Tibial nerve (tissue), 4 donors: ENCODE measurements around the gene IP6K1. TPM values are rescaled to one million over a fixed set of nuclear protein-coding genes. Genes with fewer than 3 reads are reported as not detected.
"Not testable (repeated sequence)": the region's sequence is repeated elsewhere in the genome, so short reads cannot be mapped to it uniquely, and the experiment has no call there.

ENCODE experiments used
- DNase-seq, 2 donors: peaks; one replicate each; pipeline ENCODE4 v3.0.0-alpha.2; 2019; ENCODE audit warnings: low spot score in 2 of 2
- H3K27ac ChIP-seq, 4 donors: fragments of 200-600 bp; sonication (generic) in 3 of 4; one replicate each; pipeline ENCODE4 v1.5.1; 2017 to 2019; ENCODE audit warnings: mild to moderate bottlenecking in 1 of 4
- H3K27me3 ChIP-seq, 2 donors: fragments of 200-600 bp; sonication (generic) in 1 of 2; one replicate each; pipeline versions ENCODE4 v1.5.1 to v1.6.0; 2017 to 2019
- H3K36me3 ChIP-seq, 3 donors: fragments of 200-600 bp; sonication (generic); one replicate each; pipeline ENCODE4 v1.5.1; 2018 to 2019
- H3K4me1 ChIP-seq, 4 donors: fragments of 200-600 bp; sonication (generic) in 3 of 4; one replicate each; pipeline ENCODE4 v1.5.1; 2017 to 2019
- H3K4me3 ChIP-seq, 4 donors: fragments of 200-600 bp; sonication (generic) in 3 of 4; one replicate each; pipeline ENCODE4 v1.5.1; 2017 to 2019; ENCODE audit warnings: mild to moderate bottlenecking in 1 of 4, moderate library complexity in 1 of 4
- H3K9me3 ChIP-seq, 4 donors: fragments of 200-600 bp; sonication (generic) in 3 of 4; one replicate each; pipeline ENCODE4 v1.5.1; 2017 to 2019
- CTCF ChIP-seq, 5 experiments: fragments of 200-600 bp in 3 of 5; fragments of 450-650 bp in 2 of 5; sonication (generic) in 3 of 5; IDR thresholded peaks; one replicate each; pipeline ENCODE4 v1.5.1; 2016 to 2019; ENCODE audit warnings: antibody characterized with exemption in 5 of 5, mild to moderate bottlenecking in 3 of 5, moderate library complexity in 2 of 5
- EP300 ChIP-seq, 2 donors: sonication (generic); formaldehyde crosslinking; IDR thresholded peaks; one replicate each; pipeline ENCODE4 v1.6.1; 2017; ENCODE audit warnings: antibody characterized with exemption in 2 of 2, mild to moderate bottlenecking in 1 of 2
- POLR2A ChIP-seq, 2 donors: fragments of 450-650 bp; IDR thresholded peaks; one replicate each; pipeline ENCODE4 v1.6.1; 2017; ENCODE audit warnings: antibody characterized with exemption in 2 of 2, mild to moderate bottlenecking in 2 of 2, moderate library complexity in 2 of 2
- WGBS, 2 donors: methylation state at CpG; one replicate each; pipeline ENCODE4 v1.1.5; 2018; 5-methylcytosine and 5-hydroxymethylcytosine counted together
- total RNA-seq, 4 donors: library from RNA; depleted of rRNA; stranded (reverse); fragments of >200 nt; gene quantifications; one replicate each; pipeline ENCODE4 v1.1.0, GENCODE V29; 2016

The IP6K1 gene
- total RNA-seq, 4 donors from 2014 or later, result 43.2 to 77.5 (median 50.7) TPM

GRCh38 chr3:49787536-49787935 lies 1.2 kb upstream of the IP6K1 start:
- TF ChIP-seq POLR2A (IDR thresholded peaks at IDR 0.05), result no peak
- no peak for TF ChIP-seq EP300 (IDR thresholded peaks at IDR 0.05)
- TF ChIP-seq CTCF (IDR thresholded peaks at IDR 0.05), result no peak
- 82 to 84% methylated on average over 5 of the region's 5 CpGs for WGBS, 2 donors
- Histone ChIP-seq H3K9me3 (no peaks in the 10 kb centered on the region), H3K27me3 (no peaks in the 10 kb centered on the region), H3K4me1 (peaks cover 0 to 37% (median 23%) of the 10 kb centered on the region in 4 donors), H3K27ac (peak overlapping the region in 2 of 4 donors; percentile 96 to 99), H3K4me3 (no peak overlapping the region), H3K36me3 (peaks cover 0 to 8% (median 0%) of the 10 kb centered on the region in 3 donors)
- no peak for DNase-seq

- H3K9me3 ChIP-seq, result no peaks in the 10 kb centered on the region
- H3K36me3 ChIP-seq, result peaks cover 0 to 12% (median 0%) of the 10 kb centered on the region in 3 donors
- H3K4me1 ChIP-seq, result peaks cover 0 to 41% (median 23%) of the 10 kb centered on the region in 4 donors
- no peak for DNase-seq
- 72 to 80% methylated on average over 3 of the region's 3 CpGs for WGBS, 2 donors
- H3K27me3 ChIP-seq, result no peaks in the 10 kb centered on the region
- TF ChIP-seq EP300 (IDR thresholded peaks at IDR 0.05) (no peak), POLR2A (IDR thresholded peaks at IDR 0.05) (no peak), CTCF (IDR thresholded peaks at IDR 0.05) (no peak)
- peak overlapping the region in 3 of 4 donors; percentile 95 to 97 (median 96) for H3K4me3 ChIP-seq
- peak overlapping the region; percentile 96 to 99 (median 98) for H3K27ac ChIP-seq
These were observed 781 bp upstream of the IP6K1 start for GRCh38 chr3:49787182-49787464.

GRCh38 chr3:49785565-49786356 lies 581 bp downstream of the IP6K1 start:
- peaks cover 0 to 54% (median 24%) of the 10 kb centered on the region in 4 donors for H3K4me1 ChIP-seq

GRCh38 chr3:49782277-49782676 lies 4.1 kb downstream of the IP6K1 start:
- Histone ChIP-seq H3K4me1 (peaks cover 0 to 66% (median 25%) of the 10 kb centered on the region in 4 donors), H3K36me3 (peaks cover 0 to 43% (median 0%) of the 10 kb centered on the region in 3 donors)
- not testable (repeated sequence) for DNase-seq, H3K9me3 ChIP-seq, H3K27ac ChIP-seq, H3K27me3 ChIP-seq, H3K4me3 ChIP-seq
- WGBS, 2 donors, result 85 to 94% methylated on average over 9 of the region's 9 CpGs

More at GRCh38 chr3:49785565-49786356, 581 bp downstream of the IP6K1 start:
- H3K27me3 ChIP-seq, result no peaks in the 10 kb centered on the region
- 1 to 3% methylated on average over 33 to 44 of the region's 50 CpGs for WGBS, 2 donors
- H3K27ac ChIP-seq, result peak overlapping the region; percentile 96 to 99 (median 98)
- DNase-seq, result no peak
- H3K4me3 ChIP-seq, result peak overlapping the region; percentile 88 to 97 (median 96)
- H3K9me3 ChIP-seq, result no peaks in the 10 kb centered on the region
- TF ChIP-seq CTCF (IDR thresholded peaks at IDR 0.05), result no peak
- TF ChIP-seq EP300 (IDR thresholded peaks at IDR 0.05), result no peak
- no peak for TF ChIP-seq POLR2A (IDR thresholded peaks at IDR 0.05)
- peaks cover 0 to 25% (median 0%) of the 10 kb centered on the region in 3 donors for H3K36me3 ChIP-seq

GRCh38 chr3:49781415-49782199 lies 4.7 kb downstream of the IP6K1 start:
- Histone ChIP-seq H3K27ac (no peak overlapping the region), H3K36me3 (peaks cover 0 to 50% (median 5%) of the 10 kb centered on the region in 3 donors), H3K27me3 (no peaks in the 10 kb centered on the region), H3K9me3 (no peaks in the 10 kb centered on the region), H3K4me3 (no peak overlapping the region), H3K4me1 (peaks cover 0 to 61% (median 19%) of the 10 kb centered on the region in 4 donors)
- DNase-seq, result no peak
- WGBS, 2 donors, result 79 to 80% methylated on average over 5 of the region's 5 CpGs
- TF ChIP-seq EP300 (IDR thresholded peaks at IDR 0.05) (no peak), CTCF (IDR thresholded peaks at IDR 0.05) (no peak), POLR2A (IDR thresholded peaks at IDR 0.05) (no peak)

GRCh38 chr3:49780975-49781365 lies 5.4 kb downstream of the IP6K1 start:
- not testable (repeated sequence) for H3K27ac ChIP-seq, H3K27me3 ChIP-seq, DNase-seq, H3K4me3 ChIP-seq, H3K9me3 ChIP-seq
- H3K36me3 ChIP-seq, result peaks cover 0 to 53% (median 5%) of the 10 kb centered on the region in 3 donors
- H3K4me1 ChIP-seq, result peaks cover 0 to 63% (median 19%) of the 10 kb centered on the region in 4 donors
- WGBS, 2 donors, result 79 to 86% methylated on average over 9 of the region's 9 CpGs
